HepG2 (cell line): ENCODE data around the gene SNN. TPM values are rescaled to one million over a fixed set of nuclear protein-coding genes. Genes with fewer than 3 reads are reported as not detected.

Experiments used
- MTF1 ChIP-seq: sonication (generic); formaldehyde crosslinking; IDR thresholded peaks from 2 replicates; pipeline ENCODE4 v1.5.0; 2020; ENCODE audit warnings: missing genetic modification reagents
- NR2C2 ChIP-seq: sonication (generic); formaldehyde crosslinking; IDR thresholded peaks from 2 replicates; pipeline ENCODE4 v1.4.0; 2020; ENCODE audit warnings: missing genetic modification reagents, mild to moderate bottlenecking, moderate library complexity, borderline replicate concordance
- RAD21 ChIP-seq: fragments of 450-650 bp; formaldehyde crosslinking; IDR thresholded peaks from 2 replicates; pipeline ENCODE4 v1.5.0; 2020; ENCODE audit warnings: mild to moderate bottlenecking
- RNF2 ChIP-seq: fragments of 450-650 bp; conservative IDR thresholded peaks from 2 replicates; pipeline ENCODE4 v1.6.1; 2016; ENCODE audit warnings: low read depth
- XBP1 ChIP-seq: sonication (generic); formaldehyde crosslinking; IDR thresholded peaks from 2 replicates; pipeline ENCODE4 v1.5.0; 2020; ENCODE audit warnings: missing genetic modification reagents
- ZBTB7B ChIP-seq: sonication (generic); formaldehyde crosslinking; IDR thresholded peaks from 2 replicates; pipeline ENCODE4 v1.4.0; 2020; ENCODE audit warnings: missing genetic modification reagents
- ZNF496 ChIP-seq: sonication (generic); formaldehyde crosslinking; IDR thresholded peaks from 2 replicates; pipeline ENCODE4 v1.8.1; 2023; ENCODE audit warnings: mild to moderate bottlenecking, moderate library complexity, missing genetic modification reagents; ENCODE audit not compliant: insufficient replicate concordance
- ZNF792 ChIP-seq: IDR thresholded peaks from 2 replicates; pipeline ENCODE4 v1.6.1; 2016
- polyA plus RNA-seq, 8 experiments: library from polyadenylated mRNA; depleted of rRNA in 3 of 8; stranded (reverse) in 7 of 8; unstranded in 1 of 8; fragments of >200 nt; fragmentation: Illumina TruSeq in 4 of 8; extraction: Trizol in 4 of 8; gene quantifications; 2 replicates each; pipeline versions ENCODE4 v1.2.1 to v1.2.3, GENCODE V29; 2011 to 2016; ENCODE audit warnings: low read depth in 4 of 8, missing spikeins in 1 of 8, mixed read lengths in 1 of 8; ENCODE audit not compliant: insufficient read depth in 1 of 8
- total RNA-seq, 5 experiments: library from RNA; depleted of rRNA; stranded (reverse); fragments of >200 nt; fragmentation: Illumina TruSeq; extraction: Trizol; gene quantifications; 2 replicates each; pipeline ENCODE4 v1.2.3, GENCODE V29; 2016; ENCODE audit warnings: low read depth in 1 of 5
- TF ChIP-seq, protein P1 (sequence below): sonication (generic); formaldehyde crosslinking; IDR thresholded peaks from 2 replicates; pipeline ENCODE4 v1.5.0; 2020; ENCODE audit warnings: mild to moderate bottlenecking, missing genetic modification reagents
- TF ChIP-seq, protein P2 (sequence below): sonication (generic); formaldehyde crosslinking; IDR thresholded peaks from 2 replicates; pipeline ENCODE4 v1.4.0; 2020; ENCODE audit warnings: mild to moderate bottlenecking, low read depth, missing genetic modification reagents
- TF ChIP-seq, protein P3 (sequence below): sonication (generic); formaldehyde crosslinking; IDR thresholded peaks from 2 replicates; pipeline ENCODE4 v1.4.0; 2020; ENCODE audit warnings: missing genetic modification reagents
- TF ChIP-seq, protein P4 (sequence below): IDR thresholded peaks from 2 replicates; pipeline ENCODE4 v1.6.1; 2016; ENCODE audit warnings: mild to moderate bottlenecking
- TF ChIP-seq, protein P5 (sequence below): sonication (generic); formaldehyde crosslinking; IDR thresholded peaks from 2 replicates; pipeline ENCODE4 v1.5.1; 2020; ENCODE audit warnings: mild to moderate bottlenecking, missing genetic modification reagents, moderate library complexity
- TF ChIP-seq, protein P6 (sequence below): IDR thresholded peaks from 2 replicates; pipeline ENCODE4 v1.6.1; 2016; ENCODE audit warnings: missing compliant biosample characterization, missing genetic modification reagents, borderline replicate concordance
- TF ChIP-seq, protein P7 (sequence below): sonication (generic); formaldehyde crosslinking; conservative IDR thresholded peaks from 2 replicates; pipeline ENCODE4 v1.8.0; 2022; ENCODE audit warnings: mild to moderate bottlenecking, moderate library complexity, missing genetic modification reagents

The SNN gene
- total and polyA plus RNA-seq, 2 of the 13 experiments (the other 11 are each of a cell fraction or from before 2014, with no cell fraction given), result 5.2 to 8.4 TPM

DNA sequence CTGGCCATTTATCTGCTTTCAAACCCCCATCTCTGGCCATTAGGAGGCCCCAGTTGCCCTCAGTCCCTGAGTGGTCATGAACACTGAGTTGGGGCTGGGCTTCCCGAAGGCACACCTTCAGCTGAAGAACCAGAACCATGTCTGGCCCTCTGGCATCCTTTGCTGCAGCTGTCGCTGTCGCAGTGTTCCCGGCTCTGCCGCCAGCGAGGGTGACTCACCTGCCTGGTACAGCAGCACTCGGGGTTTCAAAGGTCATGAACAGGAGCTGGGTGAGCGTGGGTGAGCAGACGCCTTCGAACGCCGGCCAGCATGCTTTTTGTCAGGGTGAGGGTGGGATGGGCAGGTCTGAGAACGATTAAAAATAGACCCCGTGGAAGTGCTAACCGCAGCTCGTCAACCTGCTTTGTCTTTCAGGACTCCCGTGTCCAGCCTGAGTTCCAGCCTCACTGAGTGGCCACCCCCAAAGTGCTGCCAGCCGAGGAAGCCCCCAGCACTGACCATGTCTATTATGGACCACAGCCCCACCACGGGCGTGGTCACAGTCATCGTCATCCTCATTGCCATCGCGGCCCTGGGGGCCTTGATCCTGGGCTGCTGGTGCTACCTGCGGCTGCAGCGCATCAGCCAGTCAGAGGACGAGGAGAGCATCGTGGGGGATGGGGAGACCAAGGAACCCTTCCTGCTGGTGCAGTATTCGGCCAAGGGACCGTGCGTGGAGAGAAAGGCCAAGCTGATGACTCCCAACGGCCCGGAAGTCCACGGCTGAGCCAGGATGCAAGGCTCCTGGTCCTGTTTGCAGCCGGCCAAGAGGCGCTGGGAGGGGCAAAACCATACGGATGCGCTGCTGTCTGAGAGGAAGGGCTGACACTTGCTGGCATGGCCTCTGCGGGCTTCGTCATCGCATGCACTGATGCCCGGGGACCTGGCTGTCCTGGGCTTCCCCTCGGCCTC lies 7.6 kb downstream of the SNN start (continued):
- TF ChIP-seq, protein P1, sequence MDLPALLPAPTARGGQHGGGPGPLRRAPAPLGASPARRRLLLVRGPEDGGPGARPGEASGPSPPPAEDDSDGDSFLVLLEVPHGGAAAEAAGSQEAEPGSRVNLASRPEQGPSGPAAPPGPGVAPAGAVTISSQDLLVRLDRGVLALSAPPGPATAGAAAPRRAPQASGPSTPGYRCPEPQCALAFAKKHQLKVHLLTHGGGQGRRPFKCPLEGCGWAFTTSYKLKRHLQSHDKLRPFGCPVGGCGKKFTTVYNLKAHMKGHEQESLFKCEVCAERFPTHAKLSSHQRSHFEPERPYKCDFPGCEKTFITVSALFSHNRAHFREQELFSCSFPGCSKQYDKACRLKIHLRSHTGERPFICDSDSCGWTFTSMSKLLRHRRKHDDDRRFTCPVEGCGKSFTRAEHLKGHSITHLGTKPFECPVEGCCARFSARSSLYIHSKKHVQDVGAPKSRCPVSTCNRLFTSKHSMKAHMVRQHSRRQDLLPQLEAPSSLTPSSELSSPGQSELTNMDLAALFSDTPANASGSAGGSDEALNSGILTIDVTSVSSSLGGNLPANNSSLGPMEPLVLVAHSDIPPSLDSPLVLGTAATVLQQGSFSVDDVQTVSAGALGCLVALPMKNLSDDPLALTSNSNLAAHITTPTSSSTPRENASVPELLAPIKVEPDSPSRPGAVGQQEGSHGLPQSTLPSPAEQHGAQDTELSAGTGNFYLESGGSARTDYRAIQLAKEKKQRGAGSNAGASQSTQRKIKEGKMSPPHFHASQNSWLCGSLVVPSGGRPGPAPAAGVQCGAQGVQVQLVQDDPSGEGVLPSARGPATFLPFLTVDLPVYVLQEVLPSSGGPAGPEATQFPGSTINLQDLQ, result 0 out of 2 replicates have a peak, but pooled peaks have one; percentile 51
- TF ChIP-seq, protein P2, sequence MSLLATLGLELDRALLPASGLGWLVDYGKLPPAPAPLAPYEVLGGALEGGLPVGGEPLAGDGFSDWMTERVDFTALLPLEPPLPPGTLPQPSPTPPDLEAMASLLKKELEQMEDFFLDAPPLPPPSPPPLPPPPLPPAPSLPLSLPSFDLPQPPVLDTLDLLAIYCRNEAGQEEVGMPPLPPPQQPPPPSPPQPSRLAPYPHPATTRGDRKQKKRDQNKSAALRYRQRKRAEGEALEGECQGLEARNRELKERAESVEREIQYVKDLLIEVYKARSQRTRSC (CRISPR knock-in tag), result no peak
- TF ChIP-seq, protein P3, sequence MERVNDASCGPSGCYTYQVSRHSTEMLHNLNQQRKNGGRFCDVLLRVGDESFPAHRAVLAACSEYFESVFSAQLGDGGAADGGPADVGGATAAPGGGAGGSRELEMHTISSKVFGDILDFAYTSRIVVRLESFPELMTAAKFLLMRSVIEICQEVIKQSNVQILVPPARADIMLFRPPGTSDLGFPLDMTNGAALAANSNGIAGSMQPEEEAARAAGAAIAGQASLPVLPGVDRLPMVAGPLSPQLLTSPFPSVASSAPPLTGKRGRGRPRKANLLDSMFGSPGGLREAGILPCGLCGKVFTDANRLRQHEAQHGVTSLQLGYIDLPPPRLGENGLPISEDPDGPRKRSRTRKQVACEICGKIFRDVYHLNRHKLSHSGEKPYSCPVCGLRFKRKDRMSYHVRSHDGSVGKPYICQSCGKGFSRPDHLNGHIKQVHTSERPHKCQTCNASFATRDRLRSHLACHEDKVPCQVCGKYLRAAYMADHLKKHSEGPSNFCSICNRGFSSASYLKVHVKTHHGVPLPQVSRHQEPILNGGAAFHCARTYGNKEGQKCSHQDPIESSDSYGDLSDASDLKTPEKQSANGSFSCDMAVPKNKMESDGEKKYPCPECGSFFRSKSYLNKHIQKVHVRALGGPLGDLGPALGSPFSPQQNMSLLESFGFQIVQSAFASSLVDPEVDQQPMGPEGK (CRISPR knock-in tag), result peak; percentile 32
- TF ChIP-seq, protein P4, sequence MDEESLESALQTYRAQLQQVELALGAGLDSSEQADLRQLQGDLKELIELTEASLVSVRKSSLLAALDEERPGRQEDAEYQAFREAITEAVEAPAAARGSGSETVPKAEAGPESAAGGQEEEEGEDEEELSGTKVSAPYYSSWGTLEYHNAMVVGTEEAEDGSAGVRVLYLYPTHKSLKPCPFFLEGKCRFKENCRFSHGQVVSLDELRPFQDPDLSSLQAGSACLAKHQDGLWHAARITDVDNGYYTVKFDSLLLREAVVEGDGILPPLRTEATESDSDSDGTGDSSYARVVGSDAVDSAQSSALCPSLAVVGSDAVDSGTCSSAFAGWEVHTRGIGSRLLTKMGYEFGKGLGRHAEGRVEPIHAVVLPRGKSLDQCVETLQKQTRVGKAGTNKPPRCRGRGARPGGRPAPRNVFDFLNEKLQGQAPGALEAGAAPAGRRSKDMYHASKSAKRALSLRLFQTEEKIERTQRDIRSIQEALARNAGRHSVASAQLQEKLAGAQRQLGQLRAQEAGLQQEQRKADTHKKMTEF (CRISPR knock-in tag), result no peak
- TF ChIP-seq RAD21 (CRISPR knock-in tag), result peak; percentile 68; the same call in 1 of the 2 replicates
- peak; percentile 82 for TF ChIP-seq NR2C2
- TF ChIP-seq ZNF792 (CRISPR knock-in tag), result peak; percentile 74
- TF ChIP-seq MTF1, result no peak
- TF ChIP-seq, protein P5, sequence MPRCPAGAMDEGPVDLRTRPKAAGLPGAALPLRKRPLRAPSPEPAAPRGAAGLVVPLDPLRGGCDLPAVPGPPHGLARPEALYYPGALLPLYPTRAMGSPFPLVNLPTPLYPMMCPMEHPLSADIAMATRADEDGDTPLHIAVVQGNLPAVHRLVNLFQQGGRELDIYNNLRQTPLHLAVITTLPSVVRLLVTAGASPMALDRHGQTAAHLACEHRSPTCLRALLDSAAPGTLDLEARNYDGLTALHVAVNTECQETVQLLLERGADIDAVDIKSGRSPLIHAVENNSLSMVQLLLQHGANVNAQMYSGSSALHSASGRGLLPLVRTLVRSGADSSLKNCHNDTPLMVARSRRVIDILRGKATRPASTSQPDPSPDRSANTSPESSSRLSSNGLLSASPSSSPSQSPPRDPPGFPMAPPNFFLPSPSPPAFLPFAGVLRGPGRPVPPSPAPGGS, result 0 out of 2 replicates have a peak, but pooled peaks have one; percentile 57
- TF ChIP-seq XBP1, result no peak
- TF ChIP-seq RNF2, result peak; percentile 64; the same call in 1 of the 2 replicates
- TF ChIP-seq, protein P6, sequence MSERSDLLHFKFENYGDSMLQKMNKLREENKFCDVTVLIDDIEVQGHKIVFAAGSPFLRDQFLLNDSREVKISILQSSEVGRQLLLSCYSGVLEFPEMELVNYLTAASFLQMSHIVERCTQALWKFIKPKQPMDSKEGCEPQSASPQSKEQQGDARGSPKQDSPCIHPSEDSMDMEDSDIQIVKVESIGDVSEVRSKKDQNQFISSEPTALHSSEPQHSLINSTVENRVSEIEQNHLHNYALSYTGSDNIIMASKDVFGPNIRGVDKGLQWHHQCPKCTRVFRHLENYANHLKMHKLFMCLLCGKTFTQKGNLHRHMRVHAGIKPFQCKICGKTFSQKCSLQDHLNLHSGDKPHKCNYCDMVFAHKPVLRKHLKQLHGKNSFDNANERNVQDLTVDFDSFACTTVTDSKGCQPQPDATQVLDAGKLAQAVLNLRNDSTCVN (CRISPR knock-in tag), result no peak
- TF ChIP-seq ZNF496 (CRISPR knock-in tag), result no peak
- 0 out of 2 replicates have a peak, but pooled peaks have one; percentile 28 for TF ChIP-seq ZBTB7B (CRISPR knock-in tag)
- TF ChIP-seq, protein P7, sequence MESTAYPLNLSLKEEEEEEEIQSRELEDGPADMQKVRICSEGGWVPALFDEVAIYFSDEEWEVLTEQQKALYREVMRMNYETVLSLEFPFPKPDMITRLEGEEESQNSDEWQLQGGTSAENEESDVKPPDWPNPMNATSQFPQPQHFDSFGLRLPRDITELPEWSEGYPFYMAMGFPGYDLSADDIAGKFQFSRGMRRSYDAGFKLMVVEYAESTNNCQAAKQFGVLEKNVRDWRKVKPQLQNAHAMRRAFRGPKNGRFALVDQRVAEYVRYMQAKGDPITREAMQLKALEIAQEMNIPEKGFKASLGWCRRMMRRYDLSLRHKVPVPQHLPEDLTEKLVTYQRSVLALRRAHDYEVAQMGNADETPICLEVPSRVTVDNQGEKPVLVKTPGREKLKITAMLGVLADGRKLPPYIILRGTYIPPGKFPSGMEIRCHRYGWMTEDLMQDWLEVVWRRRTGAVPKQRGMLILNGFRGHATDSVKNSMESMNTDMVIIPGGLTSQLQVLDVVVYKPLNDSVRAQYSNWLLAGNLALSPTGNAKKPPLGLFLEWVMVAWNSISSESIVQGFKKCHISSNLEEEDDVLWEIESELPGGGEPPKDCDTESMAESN (CRISPR knock-in tag), result no peak
